Astrocyte (in vitro differentiated cells and primary cell): ENCODE data around the gene TMEM161A. TPM values are rescaled to one million over a fixed set of nuclear protein-coding genes. Genes with fewer than 3 reads are reported as not detected.

ENCODE experiments used
- DNase-seq: peaks from one replicate; pipeline ENCODE4 v3.0.0-alpha.2; 2010; ENCODE audit warnings: low read depth
- FAIRE-seq: peaks from 2 replicates; lab custom pipeline; 2011; peaks lifted over from hg19 to GRCh38; lab: Jason Lieb, UNC
- H2AFZ ChIP-seq: 2 replicates; pipeline ENCODE4 v1.6.0; 2012; ENCODE audit warnings: low read depth, low read length, inconsistent platforms
- H3K27ac ChIP-seq: 2 replicates; pipeline ENCODE4 v1.5.1; 2011; ENCODE audit warnings: low read depth, low read length, inconsistent platforms
- H3K27me3 ChIP-seq: 2 replicates; pipeline ENCODE4 v1.6.0; 2011; ENCODE audit warnings: low read length, inconsistent platforms; ENCODE audit not compliant: insufficient read depth
- H3K36me3 ChIP-seq: 2 replicates; pipeline ENCODE4 v1.5.1; 2011; ENCODE audit warnings: low read length, inconsistent platforms; ENCODE audit not compliant: insufficient read depth
- H3K4me1 ChIP-seq: 2 replicates; pipeline ENCODE4 v1.5.1; 2011; ENCODE audit warnings: low read length, inconsistent platforms; ENCODE audit not compliant: insufficient read depth
- H3K4me2 ChIP-seq: 2 replicates; pipeline ENCODE4 v1.6.0; 2012; ENCODE audit warnings: low read length, inconsistent platforms
- H3K4me3 ChIP-seq: 2 replicates; pipeline ENCODE4 v1.5.1; 2011; ENCODE audit warnings: low read depth, mild to moderate bottlenecking, low read length, inconsistent platforms; ENCODE audit not compliant: insufficient read depth
- H3K79me2 ChIP-seq: 2 replicates; pipeline ENCODE4 v1.6.0; 2012; ENCODE audit warnings: mild to moderate bottlenecking, low read length, inconsistent platforms; ENCODE audit not compliant: insufficient read depth
- H3K9ac ChIP-seq: 2 replicates; pipeline ENCODE4 v1.6.0; 2012; ENCODE audit warnings: mild to moderate bottlenecking, low read length, inconsistent platforms
- H3K9me3 ChIP-seq: 2 replicates; pipeline ENCODE4 v1.5.1; 2012; ENCODE audit warnings: low read depth, mild to moderate bottlenecking, low read length, inconsistent platforms; ENCODE audit not compliant: insufficient read depth
- H4K20me1 ChIP-seq: 2 replicates; pipeline ENCODE4 v1.6.0; 2012; ENCODE audit warnings: low read length, inconsistent platforms; ENCODE audit not compliant: insufficient read depth
- H3K27ac Mint-ChIP-seq: one replicate; pipeline ENCODE4 v1.8.0; 2021; ENCODE audit warnings: mild to moderate bottlenecking, mixed read lengths; ENCODE audit not compliant: unreplicated experiment
- H3K27me3 Mint-ChIP-seq: one replicate; pipeline ENCODE4 v1.8.0; 2021; ENCODE audit warnings: low read depth, mixed read lengths; ENCODE audit not compliant: unreplicated experiment
- H3K36me3 Mint-ChIP-seq: one replicate; pipeline ENCODE4 v1.8.0; 2021; ENCODE audit warnings: low read depth, mixed read lengths; ENCODE audit not compliant: unreplicated experiment
- H3K4me1 Mint-ChIP-seq: one replicate; pipeline ENCODE4 v1.8.0; 2021; ENCODE audit warnings: low read depth, mixed read lengths; ENCODE audit not compliant: unreplicated experiment
- H3K4me3 Mint-ChIP-seq: one replicate; pipeline ENCODE4 v1.8.0; 2021; ENCODE audit warnings: mild to moderate bottlenecking, moderate library complexity, mixed read lengths; ENCODE audit not compliant: unreplicated experiment
- H3K9me3 Mint-ChIP-seq: one replicate; pipeline ENCODE4 v1.8.0; 2021; ENCODE audit warnings: mild to moderate bottlenecking, mixed read lengths; ENCODE audit not compliant: unreplicated experiment
- EZH2 ChIP-seq: IDR thresholded peaks from 2 replicates; pipeline ENCODE4 v1.6.1; 2012; ENCODE audit warnings: mild to moderate bottlenecking, low read length, inconsistent platforms; ENCODE audit not compliant: insufficient read depth
- total RNA-seq: library from RNA; stranded (reverse); gene quantifications from 2 replicates; pipeline ENCODE4 v1.2.1, GENCODE V29; 2021
- TF ChIP-seq, protein P1 (sequence below): IDR thresholded peaks from 2 replicates; pipeline ENCODE4 v1.5.1; 2011; ENCODE audit warnings: low read depth, mild to moderate bottlenecking, inconsistent platforms, low read length, moderate library complexity; ENCODE audit not compliant: insufficient read depth

The TMEM161A gene
- total RNA-seq, 1 donor from 2014 or later, result 27.2 TPM

DNA sequence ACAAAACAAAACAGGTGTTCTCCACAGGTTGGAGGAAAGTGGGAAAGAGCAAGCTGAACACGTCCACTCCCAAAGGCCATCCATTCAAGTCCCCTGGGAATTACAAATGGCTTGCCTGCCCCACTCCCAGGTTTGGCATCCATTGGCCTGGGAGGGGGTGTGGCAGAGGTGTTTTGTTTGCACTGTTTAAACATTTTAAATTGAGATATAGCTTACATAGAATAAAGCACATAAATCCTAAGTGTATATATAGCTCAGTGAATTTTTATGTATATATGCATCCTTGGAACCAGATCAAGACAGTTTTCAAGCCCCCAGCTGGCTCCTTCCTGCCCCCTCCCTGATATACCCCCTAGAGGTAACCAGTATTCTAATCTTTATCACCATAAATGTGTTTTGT is 61.8 kb downstream of the TMEM161A start:
- Mint-ChIP-seq H3K36me3 (peaks cover 11% of the 10 kb centered on the region), H3K27me3 (peaks cover 2% of the 10 kb centered on the region), H3K27ac (no peak overlapping the region), H3K4me3 (no peak overlapping the region), H3K9me3 (peaks cover 3% of the 10 kb centered on the region), H3K4me1 (no peaks in the 10 kb centered on the region)
- Histone ChIP-seq H3K79me2 (no peaks in the 10 kb centered on the region), H3K4me3 (no peak overlapping the region), H3K27ac (no peak overlapping the region), H3K36me3 (no peaks in the 10 kb centered on the region), H3K4me2 (no peak overlapping the region), H3K27me3 (no peaks in the 10 kb centered on the region), H2AFZ (no peak overlapping the region), H3K9me3 (no peaks in the 10 kb centered on the region), H3K9ac (no peak overlapping the region), H4K20me1 (peaks cover 38% of the 10 kb centered on the region), H3K4me1 (no peaks in the 10 kb centered on the region)
- FAIRE-seq, result no peak
- TF ChIP-seq, protein P1, sequence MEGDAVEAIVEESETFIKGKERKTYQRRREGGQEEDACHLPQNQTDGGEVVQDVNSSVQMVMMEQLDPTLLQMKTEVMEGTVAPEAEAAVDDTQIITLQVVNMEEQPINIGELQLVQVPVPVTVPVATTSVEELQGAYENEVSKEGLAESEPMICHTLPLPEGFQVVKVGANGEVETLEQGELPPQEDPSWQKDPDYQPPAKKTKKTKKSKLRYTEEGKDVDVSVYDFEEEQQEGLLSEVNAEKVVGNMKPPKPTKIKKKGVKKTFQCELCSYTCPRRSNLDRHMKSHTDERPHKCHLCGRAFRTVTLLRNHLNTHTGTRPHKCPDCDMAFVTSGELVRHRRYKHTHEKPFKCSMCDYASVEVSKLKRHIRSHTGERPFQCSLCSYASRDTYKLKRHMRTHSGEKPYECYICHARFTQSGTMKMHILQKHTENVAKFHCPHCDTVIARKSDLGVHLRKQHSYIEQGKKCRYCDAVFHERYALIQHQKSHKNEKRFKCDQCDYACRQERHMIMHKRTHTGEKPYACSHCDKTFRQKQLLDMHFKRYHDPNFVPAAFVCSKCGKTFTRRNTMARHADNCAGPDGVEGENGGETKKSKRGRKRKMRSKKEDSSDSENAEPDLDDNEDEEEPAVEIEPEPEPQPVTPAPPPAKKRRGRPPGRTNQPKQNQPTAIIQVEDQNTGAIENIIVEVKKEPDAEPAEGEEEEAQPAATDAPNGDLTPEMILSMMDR, result no peak
- TF ChIP-seq EZH2, result no peak
- DNase-seq, result no peak

DNA sequence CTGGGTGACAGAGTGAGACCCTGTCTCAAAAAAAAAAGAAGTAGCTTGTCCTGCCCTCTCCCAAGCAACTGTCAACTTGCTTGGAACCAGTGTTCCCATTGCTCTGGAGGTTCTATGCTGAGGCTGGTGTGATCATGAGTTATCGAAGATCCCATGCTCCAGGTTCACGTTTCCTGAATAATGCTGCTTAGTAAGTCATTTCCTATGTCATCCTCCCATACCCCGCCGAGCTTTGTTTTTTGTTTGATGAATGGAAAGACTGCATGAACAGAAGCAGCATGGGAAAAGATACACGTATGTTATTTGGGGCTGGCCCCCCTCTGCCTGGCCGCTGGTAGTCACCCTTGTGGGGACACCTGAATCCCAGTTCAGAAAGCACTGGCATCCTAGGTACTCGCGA is 63.2 kb downstream of the TMEM161A start:
- H3K9ac ChIP-seq, result no peak overlapping the region
- Mint-ChIP-seq H3K4me1 (no peaks in the 10 kb centered on the region), H3K27me3 (no peaks in the 10 kb centered on the region), H3K27ac (no peak overlapping the region), H3K4me3 (no peak overlapping the region), H3K9me3 (peaks cover 3% of the 10 kb centered on the region), H3K36me3 (peaks cover 13% of the 10 kb centered on the region)
- H3K4me2 ChIP-seq, result no peak overlapping the region
- H3K79me2 ChIP-seq, result no peaks in the 10 kb centered on the region
- H4K20me1 ChIP-seq, result peaks cover 34% of the 10 kb centered on the region
- FAIRE-seq, result no peak
- no peak overlapping the region for H2AFZ ChIP-seq
- no peak for TF ChIP-seq EZH2
- TF ChIP-seq, protein P1, result no peak
- H3K9me3 ChIP-seq, result no peaks in the 10 kb centered on the region
- H3K27me3 ChIP-seq, result no peaks in the 10 kb centered on the region
- no peak overlapping the region for H3K4me3 ChIP-seq
- H3K36me3 ChIP-seq, result no peaks in the 10 kb centered on the region
- no peak overlapping the region for H3K27ac ChIP-seq
- no peaks in the 10 kb centered on the region for H3K4me1 ChIP-seq
- no peak for DNase-seq

DNA sequence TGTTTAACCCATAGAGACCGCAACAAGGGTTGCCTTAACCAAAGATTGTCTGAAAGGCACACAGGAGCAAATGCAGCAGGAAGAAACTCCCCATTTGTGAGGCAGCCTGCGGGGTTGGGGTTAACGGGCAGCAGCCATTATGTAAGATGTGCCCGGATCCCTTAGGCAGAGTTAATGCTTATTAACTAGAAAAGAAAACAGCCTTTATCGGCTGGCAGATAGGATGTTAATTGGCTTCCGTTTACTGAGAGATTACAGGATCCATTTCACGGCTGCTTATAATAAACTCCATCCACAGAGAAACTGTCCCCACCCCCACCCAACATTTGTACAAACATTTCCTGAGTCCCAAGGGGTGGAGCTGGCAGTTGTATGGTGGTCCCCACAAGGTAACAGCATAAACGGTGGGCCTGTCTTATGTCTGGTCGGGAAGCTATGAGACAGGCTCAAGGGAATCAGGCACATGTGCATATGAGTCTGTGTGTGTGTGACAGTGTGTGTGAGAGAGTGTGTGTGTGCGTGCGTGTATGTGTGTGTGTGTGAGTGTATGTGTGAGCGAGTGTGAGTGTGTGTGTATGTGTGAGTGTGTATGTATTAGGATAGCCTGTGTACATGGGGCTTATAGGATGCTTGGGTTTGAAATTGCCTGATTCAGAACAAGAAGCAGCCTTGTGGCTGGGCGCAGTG is 63.9 kb downstream of the TMEM161A start:
- DNase-seq (no peak), FAIRE-seq (no peak)
- Histone ChIP-seq H3K79me2 (no peaks in the 10 kb centered on the region), H2AFZ (no peak overlapping the region), H3K4me1 (no peaks in the 10 kb centered on the region), H3K36me3 (no peaks in the 10 kb centered on the region), H4K20me1 (peaks cover 27% of the 10 kb centered on the region), H3K27me3 (no peaks in the 10 kb centered on the region), H3K9me3 (no peaks in the 10 kb centered on the region), H3K9ac (no peak overlapping the region), H3K4me2 (no peak overlapping the region), H3K4me3 (no peak overlapping the region), H3K27ac (no peak overlapping the region)
- peaks cover 3% of the 10 kb centered on the region for H3K9me3 Mint-ChIP-seq
- no peak overlapping the region for H3K4me3 Mint-ChIP-seq
- no peaks in the 10 kb centered on the region for H3K4me1 Mint-ChIP-seq
- H3K27me3 Mint-ChIP-seq, result no peaks in the 10 kb centered on the region
- no peak overlapping the region for H3K27ac Mint-ChIP-seq
- H3K36me3 Mint-ChIP-seq, result peaks cover 12% of the 10 kb centered on the region
- no peak for TF ChIP-seq EZH2
- TF ChIP-seq, protein P1, result no peak
